ENCODE data around the gene PRUNE2. TPM values are rescaled to one million over a fixed set of nuclear protein-coding genes. Genes with fewer than 3 reads are reported as not detected.
"Not testable (repeated sequence)": the region's sequence is repeated elsewhere in the genome, so short reads cannot be mapped to it uniquely, and the experiment has no call there.

The PRUNE2 gene
- total and polyA plus RNA-seq, 4 donors, result 38.1 to 558 (median 198) TPM

GRCh38 chr9:76758476-76758875 lies 147.4 kb downstream of the PRUNE2 start:
- DNase-seq, result no peak

GRCh38 chr9:76756941-76757673 lies 148.8 kb downstream of the PRUNE2 start:
- DNase-seq, result no peak
- intact Hi-C loops (cut with DNase I), result no loop called here
- Histone ChIP-seq H3K4me1 (ENCODE audit: control insufficient read depth in 1 of 2, insufficient read depth in 2 of 2, low read length in 2 of 2) (peaks cover 0 to 4% of the 10 kb centered on the region in 2 donors), H3K9me3 (ENCODE audit: control insufficient read depth, low read length) (no peaks in the 10 kb centered on the region), H3K27me3 (ENCODE audit: control insufficient read depth in 1 of 2, insufficient read depth in 2 of 2, low read length in 1 of 2) (no peaks in the 10 kb centered on the region), H3K4me3 (ENCODE audit: low read length in 2 of 2) (no peak overlapping the region), H3K36me3 (ENCODE audit: control insufficient read depth in 1 of 2, insufficient read depth in 2 of 2, low read length in 1 of 2) (no peaks in the 10 kb centered on the region), H3K27ac (ENCODE audit: low read depth in 1 of 2, low read length in 2 of 2) (no peak overlapping the region)
- no peak for ATAC-seq (ENCODE audit: low FRiP score)
- WGBS, 2 donors, result 83 to 85% methylated on average over 3 of the region's 3 CpGs

More at GRCh38 chr9:76758476-76758875, 147.4 kb downstream of the PRUNE2 start:
- H3K27me3 ChIP-seq (ENCODE audit: control insufficient read depth in 1 of 2, insufficient read depth in 2 of 2, low read length in 1 of 2), result no peaks in the 10 kb centered on the region
- no peak overlapping the region for H3K27ac ChIP-seq (ENCODE audit: low read depth in 1 of 2, low read length in 2 of 2)
- no peaks in the 10 kb centered on the region for H3K36me3 ChIP-seq (ENCODE audit: control insufficient read depth in 1 of 2, insufficient read depth in 2 of 2, low read length in 1 of 2)
- intact Hi-C loops (cut with DNase I), result no loop called here
- no peaks in the 10 kb centered on the region for H3K9me3 ChIP-seq (ENCODE audit: control insufficient read depth, low read length)
- H3K4me1 ChIP-seq (ENCODE audit: control insufficient read depth in 1 of 2, insufficient read depth in 2 of 2, low read length in 2 of 2), result peaks cover 0 to 4% of the 10 kb centered on the region in 2 donors
- ATAC-seq (ENCODE audit: low FRiP score), result no peak
- WGBS, 2 donors, result 68% methylated on average over 4 of the region's 4 CpGs
- no peak overlapping the region for H3K4me3 ChIP-seq (ENCODE audit: low read length in 2 of 2)

- no peaks in the 10 kb centered on the region for H3K36me3 ChIP-seq (ENCODE audit: control insufficient read depth in 1 of 2, insufficient read depth in 2 of 2, low read length in 1 of 2)
- H3K4me1 ChIP-seq (ENCODE audit: control insufficient read depth in 1 of 2, insufficient read depth in 2 of 2, low read length in 2 of 2), result peaks cover 0 to 4% of the 10 kb centered on the region in 2 donors
- ATAC-seq (ENCODE audit: low FRiP score), result peak; percentile 29
- intact Hi-C loops (cut with DNase I), result no loop called here
- H3K4me3 ChIP-seq (ENCODE audit: low read length in 2 of 2), result no peak overlapping the region
- H3K27me3 ChIP-seq (ENCODE audit: control insufficient read depth in 1 of 2, insufficient read depth in 2 of 2, low read length in 1 of 2), result no peaks in the 10 kb centered on the region
- no peaks in the 10 kb centered on the region for H3K9me3 ChIP-seq (ENCODE audit: control insufficient read depth, low read length)
- no peak overlapping the region for H3K27ac ChIP-seq (ENCODE audit: low read depth in 1 of 2, low read length in 2 of 2)
- WGBS, 2 donors, result 24 to 37% methylated on average over 6 of the region's 6 CpGs
- DNase-seq, result peak in 1 of 2 donors; percentile 67
Measured at GRCh38 chr9:76756268-76756640, 149.7 kb downstream of the PRUNE2 start.

- ATAC-seq (ENCODE audit: low FRiP score) (no peak), DNase-seq (no peak)
- Histone ChIP-seq H3K9me3 (ENCODE audit: control insufficient read depth, low read length) (no peaks in the 10 kb centered on the region), H3K27ac (ENCODE audit: low read depth in 1 of 2, low read length in 2 of 2) (no peak overlapping the region), H3K27me3 (ENCODE audit: control insufficient read depth in 1 of 2, insufficient read depth in 2 of 2, low read length in 1 of 2) (no peaks in the 10 kb centered on the region), H3K4me1 (ENCODE audit: control insufficient read depth in 1 of 2, insufficient read depth in 2 of 2, low read length in 2 of 2) (no peaks in the 10 kb centered on the region), H3K36me3 (ENCODE audit: control insufficient read depth in 1 of 2, insufficient read depth in 2 of 2, low read length in 1 of 2) (peaks cover 0 to 2% of the 10 kb centered on the region in 2 donors), H3K4me3 (ENCODE audit: low read length in 2 of 2) (no peak overlapping the region)
- intact Hi-C loops (cut with DNase I), result no loop called here
- WGBS, 2 donors, result 93 to 94% methylated on average over 3 of the region's 3 CpGs
Measured at GRCh38 chr9:76751001-76751400, 154.9 kb downstream of the PRUNE2 start.

- no peaks in the 10 kb centered on the region for H3K9me3 ChIP-seq (ENCODE audit: control insufficient read depth, low read length)
- H3K4me1 ChIP-seq (ENCODE audit: control insufficient read depth in 1 of 2, insufficient read depth in 2 of 2, low read length in 2 of 2), result no peaks in the 10 kb centered on the region
- H3K27ac ChIP-seq (ENCODE audit: low read depth in 1 of 2, low read length in 2 of 2), result no peak overlapping the region
- no peaks in the 10 kb centered on the region for H3K36me3 ChIP-seq (ENCODE audit: control insufficient read depth in 1 of 2, insufficient read depth in 2 of 2, low read length in 1 of 2)
- no peaks in the 10 kb centered on the region for H3K27me3 ChIP-seq (ENCODE audit: control insufficient read depth in 1 of 2, insufficient read depth in 2 of 2, low read length in 1 of 2)
- WGBS, 2 donors, result 71 to 85% methylated on average over 3 of the region's 3 CpGs
- no peak for DNase-seq
- intact Hi-C loops (cut with DNase I), result no loop called here
- ATAC-seq (ENCODE audit: low FRiP score), result no peak
- H3K4me3 ChIP-seq (ENCODE audit: low read length in 2 of 2), result no peak overlapping the region
Measured at GRCh38 chr9:76744336-76744735, 161.6 kb downstream of the PRUNE2 start.

- Histone ChIP-seq H3K36me3 (ENCODE audit: control insufficient read depth in 1 of 2, insufficient read depth in 2 of 2, low read length in 1 of 2) (no peaks in the 10 kb centered on the region), H3K27me3 (ENCODE audit: control insufficient read depth in 1 of 2, insufficient read depth in 2 of 2, low read length in 1 of 2) (no peaks in the 10 kb centered on the region), H3K9me3 (ENCODE audit: control insufficient read depth, low read length) (no peaks in the 10 kb centered on the region), H3K4me1 (ENCODE audit: control insufficient read depth in 1 of 2, insufficient read depth in 2 of 2, low read length in 2 of 2) (no peaks in the 10 kb centered on the region), H3K4me3 (ENCODE audit: low read length in 2 of 2) (no peak overlapping the region), H3K27ac (ENCODE audit: low read depth in 1 of 2, low read length in 2 of 2) (no peak overlapping the region)
- intact Hi-C loops (cut with DNase I), result no loop called here
- 65% methylated on average over 3 of the region's 3 CpGs for WGBS, 2 donors
- no peak for ATAC-seq (ENCODE audit: low FRiP score)
- DNase-seq, result no peak
Measured at GRCh38 chr9:76743931-76744330, 162.0 kb downstream of the PRUNE2 start.

- H3K27ac ChIP-seq (ENCODE audit: low read depth in 1 of 2, low read length in 2 of 2); H3K4me1 ChIP-seq (ENCODE audit: control insufficient read depth in 1 of 2, insufficient read depth in 2 of 2, low read length in 2 of 2); H3K4me3 ChIP-seq (ENCODE audit: low read length in 2 of 2); intact Hi-C loops (cut with DNase I); ATAC-seq (ENCODE audit: low FRiP score); DNase-seq; H3K9me3 ChIP-seq (ENCODE audit: control insufficient read depth, low read length); H3K27me3 ChIP-seq (ENCODE audit: control insufficient read depth in 1 of 2, insufficient read depth in 2 of 2, low read length in 1 of 2); H3K36me3 ChIP-seq (ENCODE audit: control insufficient read depth in 1 of 2, insufficient read depth in 2 of 2, low read length in 1 of 2): not testable (repeated sequence)
- 85 to 86% methylated on average over 4 of the region's 4 CpGs for WGBS, 2 donors
Measured at GRCh38 chr9:76742890-76743289, 163.0 kb downstream of the PRUNE2 start.

- no peaks in the 10 kb centered on the region for H3K4me1 ChIP-seq (ENCODE audit: control insufficient read depth in 1 of 2, insufficient read depth in 2 of 2, low read length in 2 of 2)
- intact Hi-C loops (cut with DNase I), result no loop called here
- DNase-seq, result no peak
- no peak overlapping the region for H3K4me3 ChIP-seq (ENCODE audit: low read length in 2 of 2)
- no peaks in the 10 kb centered on the region for H3K36me3 ChIP-seq (ENCODE audit: control insufficient read depth in 1 of 2, insufficient read depth in 2 of 2, low read length in 1 of 2)
- 81 to 88% methylated on average over 5 of the region's 5 CpGs for WGBS, 2 donors
- H3K27me3 ChIP-seq (ENCODE audit: control insufficient read depth in 1 of 2, insufficient read depth in 2 of 2, low read length in 1 of 2), result no peaks in the 10 kb centered on the region
- no peak for ATAC-seq (ENCODE audit: low FRiP score)
- H3K27ac ChIP-seq (ENCODE audit: low read depth in 1 of 2, low read length in 2 of 2), result no peak overlapping the region
- no peaks in the 10 kb centered on the region for H3K9me3 ChIP-seq (ENCODE audit: control insufficient read depth, low read length)
Measured at GRCh38 chr9:76741524-76741923, 164.4 kb downstream of the PRUNE2 start.

GRCh38 chr9:76738402-76738801 lies 167.5 kb downstream of the PRUNE2 start:
- ATAC-seq (ENCODE audit: low FRiP score), result no peak
- intact Hi-C loops (cut with DNase I), result no loop called here
- no peak for DNase-seq
- H3K4me3 ChIP-seq (ENCODE audit: low read length in 2 of 2), result no peak overlapping the region
- WGBS, 2 donors, result 89 to 90% methylated on average over 5 of the region's 5 CpGs
- no peak overlapping the region for H3K27ac ChIP-seq (ENCODE audit: low read depth in 1 of 2, low read length in 2 of 2)
- no peaks in the 10 kb centered on the region for H3K4me1 ChIP-seq (ENCODE audit: control insufficient read depth in 1 of 2, insufficient read depth in 2 of 2, low read length in 2 of 2)
- H3K27me3 ChIP-seq (ENCODE audit: control insufficient read depth in 1 of 2, insufficient read depth in 2 of 2, low read length in 1 of 2), result no peaks in the 10 kb centered on the region
- no peaks in the 10 kb centered on the region for H3K9me3 ChIP-seq (ENCODE audit: control insufficient read depth, low read length)
- H3K36me3 ChIP-seq (ENCODE audit: control insufficient read depth in 1 of 2, insufficient read depth in 2 of 2, low read length in 1 of 2), result no peaks in the 10 kb centered on the region
